Epithelial cell of esophagus (primary cell): ENCODE data around the gene CARD11.
A peak's percentile ranks its signal among the peaks of the same experiment; 100 is the strongest.

ENCODE experiments used
- DNase-seq: peaks from one replicate; pipeline ENCODE4 v3.0.0; 2010; ENCODE audit warnings: low read depth
- H3K4me3 ChIP-seq: 2 replicates; pipeline ENCODE4 v1.5.1; 2011; ENCODE audit warnings: mild to moderate bottlenecking, low read length, control low read depth
- CTCF ChIP-seq: IDR thresholded peaks from 2 replicates; pipeline ENCODE4 v1.5.1; 2011; ENCODE audit warnings: low read depth, mild to moderate bottlenecking, low read length, control low read depth, inconsistent platforms; ENCODE audit not compliant: insufficient read depth; ENCODE audit errors: missing control alignments

The CARD11 gene

GRCh38 chr7:2864999-2865670 is 178.5 kb downstream of the CARD11 start:
- TF ChIP-seq CTCF = peak; percentile 93
- DNase-seq = peak; percentile 68
- no peak overlapping the region for H3K4me3 ChIP-seq

GRCh38 chr7:2864204-2864985 is 179.3 kb downstream of the CARD11 start:
- TF ChIP-seq CTCF = no peak
- no peak overlapping the region for H3K4me3 ChIP-seq
- peak; percentile 55 for DNase-seq

GRCh38 chr7:2863461-2864066 is 180.1 kb downstream of the CARD11 start:
- no peak for TF ChIP-seq CTCF
- H3K4me3 ChIP-seq = no peak overlapping the region
- DNase-seq = peak; percentile 88

- no peak for DNase-seq
- H3K4me3 ChIP-seq = no peak overlapping the region
- TF ChIP-seq CTCF = no peak
Measured at GRCh38 chr7:2862831-2863361, 180.8 kb downstream of the CARD11 start.

GRCh38 chr7:2861509-2861908 is 182.2 kb downstream of the CARD11 start:
- no peak overlapping the region for H3K4me3 ChIP-seq
- no peak for TF ChIP-seq CTCF
- no peak for DNase-seq

- DNase-seq = no peak
Measured at GRCh38 chr7:2860627-2861133, 183.0 kb downstream of the CARD11 start.

More at GRCh38 chr7:2860627-2861133, 183.0 kb downstream of the CARD11 start:
- H3K4me3 ChIP-seq = no peak overlapping the region
- no peak for TF ChIP-seq CTCF
